Mucosa of stomach (tissue), 1 donor: ENCODE results near the gene WDR6.

Experiments
- H3K27me3 ChIP-seq: one replicate; pipeline ENCODE4 v1.7.0; 2013; ENCODE audit warnings: mild to moderate bottlenecking, low read length; ENCODE audit not compliant: control insufficient read depth, insufficient read depth
- H3K36me3 ChIP-seq: one replicate; pipeline ENCODE4 v1.7.0; 2013; ENCODE audit warnings: low read length; ENCODE audit not compliant: control insufficient read depth, insufficient read depth
- H3K4me1 ChIP-seq: one replicate; pipeline ENCODE4 v1.7.0; 2013; ENCODE audit warnings: mild to moderate bottlenecking, low read length; ENCODE audit not compliant: control insufficient read depth, insufficient read depth
- H3K4me3 ChIP-seq: one replicate; pipeline ENCODE4 v1.7.0; 2013; ENCODE audit warnings: low read length
- H3K9ac ChIP-seq: one replicate; pipeline ENCODE4 v1.7.0; 2013; ENCODE audit warnings: mild to moderate bottlenecking, low read length, moderate library complexity
- H3K9me3 ChIP-seq: one replicate; pipeline ENCODE4 v1.7.0; 2013; ENCODE audit warnings: mild to moderate bottlenecking, low read length, moderate library complexity; ENCODE audit not compliant: control insufficient read depth
- donor health status: Pancreatic carcinoma.

The WDR6 gene

DNA sequence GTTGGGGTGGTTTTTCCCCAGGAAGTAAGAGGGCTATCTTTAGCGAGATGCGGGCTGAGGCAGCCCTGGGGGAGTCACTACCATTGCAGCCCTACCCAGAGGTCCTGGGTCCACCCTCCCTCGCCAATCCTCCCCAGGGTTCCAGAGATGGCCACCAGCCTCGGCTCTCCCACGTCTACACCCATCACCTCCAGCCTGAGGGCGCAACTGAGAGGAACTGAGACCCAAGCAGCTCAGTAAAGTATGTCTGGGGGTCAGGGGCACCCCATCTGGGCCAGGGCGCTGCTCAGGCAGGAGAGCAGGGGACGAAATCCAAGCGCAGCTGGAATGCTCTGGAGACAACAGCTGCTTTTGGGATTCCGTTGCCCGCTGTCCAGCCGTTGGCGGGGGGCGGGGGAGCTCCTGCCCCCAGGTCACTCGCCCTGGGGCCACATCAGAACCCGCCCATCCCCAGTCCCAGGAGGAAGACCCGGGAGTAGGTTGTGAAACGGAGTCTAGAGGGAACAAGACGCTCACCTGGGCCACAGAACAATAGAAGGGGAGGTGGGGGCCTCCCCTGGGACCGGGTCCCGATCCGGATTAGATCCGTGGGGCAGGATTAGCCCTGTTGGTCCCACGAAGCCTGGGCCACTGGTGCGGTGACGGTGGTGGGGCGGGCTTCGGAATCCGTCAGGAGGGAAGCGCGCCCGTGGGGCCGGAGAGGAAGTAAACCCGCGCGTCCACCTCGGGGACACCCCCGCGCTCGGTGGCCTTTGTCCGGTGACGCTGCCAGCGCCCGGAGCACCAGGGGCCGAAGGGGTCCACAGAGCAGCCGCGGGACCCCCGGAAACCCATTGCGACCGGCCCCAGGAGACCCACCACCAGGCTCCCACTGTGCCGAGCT is 13.4 kb downstream of the WDR6 start:
- H3K36me3 ChIP-seq: peaks cover 22% of the 10 kb centered on the region
- peak overlapping the region; percentile 67 for H3K4me3 ChIP-seq
- peak overlapping the region; percentile 97 for H3K9ac ChIP-seq
- no peaks in the 10 kb centered on the region for H3K27me3 ChIP-seq
- no peaks in the 10 kb centered on the region for H3K9me3 ChIP-seq
- H3K4me1 ChIP-seq: peaks cover 38% of the 10 kb centered on the region

- H3K4me1 ChIP-seq: peaks cover 38% of the 10 kb centered on the region
- H3K9ac ChIP-seq: peak overlapping the region; percentile 97
- H3K36me3 ChIP-seq: peaks cover 18% of the 10 kb centered on the region
- H3K4me3 ChIP-seq: peak overlapping the region; percentile 67
- H3K9me3 ChIP-seq: no peaks in the 10 kb centered on the region
- no peaks in the 10 kb centered on the region for H3K27me3 ChIP-seq
Measured at GRCh38 chr3:49021213-49021812, 14.1 kb downstream of the WDR6 start.

DNA sequence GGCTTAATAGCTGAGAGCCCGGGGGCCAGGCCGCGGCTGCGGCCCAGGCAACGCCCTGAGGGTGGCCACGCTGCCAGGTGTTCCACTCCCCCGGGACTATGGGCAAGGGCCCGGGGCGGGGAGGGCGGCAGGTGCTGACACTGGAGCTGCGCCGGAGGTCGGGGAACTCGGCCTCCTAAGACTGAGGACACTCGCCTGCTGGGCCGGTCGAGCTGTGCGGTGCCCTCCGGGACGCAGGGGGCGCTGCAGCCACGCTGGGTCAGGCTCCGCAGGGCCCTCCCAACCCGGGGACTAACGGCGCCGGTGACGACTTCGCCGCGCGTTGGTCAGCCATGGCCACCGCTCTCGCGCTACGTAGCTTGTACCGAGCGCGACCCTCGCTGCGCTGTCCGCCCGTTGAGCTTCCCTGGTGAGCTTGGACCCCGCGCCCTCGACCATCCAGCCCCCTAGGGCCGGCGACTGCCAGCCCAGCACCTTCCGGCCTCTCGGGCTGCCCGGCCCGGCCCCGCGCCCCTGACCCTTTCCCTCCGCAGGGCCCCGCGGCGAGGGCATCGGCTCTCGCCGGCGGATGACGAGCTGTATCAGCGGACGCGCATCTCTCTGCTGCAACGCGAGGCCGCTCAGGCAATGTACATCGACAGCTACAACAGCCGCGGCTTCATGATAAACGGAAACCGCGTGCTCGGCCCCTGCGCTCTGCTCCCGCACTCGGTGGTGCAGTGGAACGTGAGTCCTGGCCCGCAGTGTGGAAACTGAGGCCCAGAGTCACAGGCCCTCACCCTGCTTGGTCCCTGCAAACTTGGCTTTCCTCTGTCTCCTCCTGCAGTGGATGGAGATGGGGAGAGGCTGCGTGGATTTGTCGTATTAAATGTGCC is 14.9 kb downstream of the WDR6 start, which contains the start of gene NDUFAF3:
TSS of gene NDUFAF3 (plus strand) at position 309 of the 875 bp plus-strand sequence. CDS start at position 333, 24 bp downstream.
- Histone ChIP-seq H3K4me1 (peaks cover 37% of the 10 kb centered on the region), H3K4me3 (peak within 1 kb of the TSS; percentile 67), H3K27me3 (no peaks in the 10 kb centered on the region), H3K9ac (peak within 1 kb of the TSS; percentile 97), H3K36me3 (peaks cover 18% of the 10 kb centered on the region), H3K9me3 (no peaks in the 10 kb centered on the region)

- peak overlapping the region; percentile 67 for H3K4me3 ChIP-seq
- H3K36me3 ChIP-seq: peaks cover 18% of the 10 kb centered on the region
- no peaks in the 10 kb centered on the region for H3K9me3 ChIP-seq
- peaks cover 30% of the 10 kb centered on the region for H3K4me1 ChIP-seq
- H3K9ac ChIP-seq: peak overlapping the region; percentile 97
- H3K27me3 ChIP-seq: no peaks in the 10 kb centered on the region
Measured at GRCh38 chr3:49022688-49023171, 15.5 kb downstream of the WDR6 start.

DNA sequence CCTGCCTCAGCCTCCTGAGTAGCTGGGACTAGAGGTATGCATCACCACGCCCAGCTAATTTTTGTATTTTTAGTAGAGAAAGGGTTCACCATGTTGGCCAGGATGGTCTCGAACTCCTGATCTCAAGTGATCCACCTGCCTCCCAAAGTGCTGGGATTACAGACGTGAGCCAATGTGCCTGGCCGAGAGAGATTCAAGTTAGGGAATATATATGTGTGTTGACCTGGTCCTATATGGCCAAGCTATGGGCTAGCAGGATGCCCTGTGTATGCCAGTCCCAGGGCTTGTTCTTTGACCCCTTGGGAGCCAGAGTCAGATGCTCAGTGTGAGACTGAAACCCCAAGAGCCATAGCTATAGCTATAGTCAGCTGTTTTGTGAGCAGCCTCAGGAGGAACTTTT is 16.6 kb downstream of the WDR6 start:
- Histone ChIP-seq H3K9me3 (no peaks in the 10 kb centered on the region), H3K4me1 (peaks cover 37% of the 10 kb centered on the region), H3K36me3 (peaks cover 18% of the 10 kb centered on the region), H3K4me3 (no peak overlapping the region), H3K27me3 (no peaks in the 10 kb centered on the region), H3K9ac (no peak overlapping the region)

DNA sequence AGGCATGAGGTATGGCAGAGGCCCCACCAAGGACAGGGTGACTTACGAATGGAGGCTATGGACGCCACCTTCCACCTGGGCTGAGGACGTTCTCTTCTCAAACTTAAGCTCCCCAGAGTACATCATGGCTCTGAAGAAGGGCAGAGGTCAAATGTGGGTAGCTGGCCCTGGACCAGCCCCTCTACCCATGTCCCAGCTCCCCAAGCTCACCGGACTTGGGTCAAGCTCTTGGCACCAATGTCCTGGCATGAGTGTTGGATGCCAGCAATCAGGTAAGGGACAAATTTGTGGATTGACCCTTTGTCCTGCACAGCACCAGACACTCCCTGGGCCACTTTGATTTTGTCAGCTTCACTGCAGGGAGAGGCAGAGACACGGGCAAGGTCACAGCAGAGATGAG is 17.3 kb downstream of the WDR6 start:
- H3K4me1 ChIP-seq: peaks cover 34% of the 10 kb centered on the region
- H3K27me3 ChIP-seq: no peaks in the 10 kb centered on the region
- no peaks in the 10 kb centered on the region for H3K9me3 ChIP-seq
- H3K9ac ChIP-seq: no peak overlapping the region
- H3K36me3 ChIP-seq: peaks cover 18% of the 10 kb centered on the region
- no peak overlapping the region for H3K4me3 ChIP-seq

DNA sequence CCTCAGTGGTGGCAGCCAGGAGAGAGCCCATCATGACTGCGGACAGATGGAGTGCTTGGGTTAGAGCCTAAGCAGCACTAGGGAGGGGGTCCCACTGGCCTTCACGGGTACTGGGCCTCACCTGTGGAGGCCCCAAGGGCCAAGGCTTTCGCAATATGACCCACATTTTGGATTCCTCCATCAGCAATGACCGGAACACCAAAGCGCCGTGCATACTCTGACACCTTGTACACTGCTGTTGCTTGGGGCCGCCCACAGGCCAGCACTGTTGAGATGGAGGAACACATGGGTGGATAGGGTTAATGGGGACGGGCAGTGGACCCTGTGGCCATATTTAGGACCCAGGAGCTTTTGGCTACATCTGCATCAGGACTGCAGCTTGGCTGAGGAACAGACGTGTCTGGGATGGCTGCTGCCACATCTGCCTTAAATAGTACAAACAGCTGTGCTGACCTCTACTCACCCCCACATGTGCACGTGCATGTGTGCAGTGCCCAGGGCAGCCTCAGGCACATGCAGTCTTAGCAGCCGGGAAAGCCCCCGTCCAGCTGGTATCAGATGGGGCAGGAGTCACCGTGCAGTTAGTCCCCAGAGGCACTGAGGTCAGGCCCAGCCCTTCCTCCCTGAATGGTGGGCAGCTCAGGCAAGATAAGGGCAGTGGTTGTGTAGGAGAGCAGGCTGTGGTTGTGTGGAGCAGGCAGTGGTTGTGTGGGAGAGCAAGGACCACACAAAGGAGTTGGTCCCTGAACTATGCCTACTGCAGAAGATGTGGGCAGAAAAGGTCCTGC is 18.0 kb downstream of the WDR6 start:
- H3K4me1 ChIP-seq: peaks cover 27% of the 10 kb centered on the region
- peaks cover 18% of the 10 kb centered on the region for H3K36me3 ChIP-seq
- H3K9me3 ChIP-seq: no peaks in the 10 kb centered on the region
- H3K9ac ChIP-seq: no peak overlapping the region
- no peak overlapping the region for H3K4me3 ChIP-seq
- H3K27me3 ChIP-seq: no peaks in the 10 kb centered on the region

DNA sequence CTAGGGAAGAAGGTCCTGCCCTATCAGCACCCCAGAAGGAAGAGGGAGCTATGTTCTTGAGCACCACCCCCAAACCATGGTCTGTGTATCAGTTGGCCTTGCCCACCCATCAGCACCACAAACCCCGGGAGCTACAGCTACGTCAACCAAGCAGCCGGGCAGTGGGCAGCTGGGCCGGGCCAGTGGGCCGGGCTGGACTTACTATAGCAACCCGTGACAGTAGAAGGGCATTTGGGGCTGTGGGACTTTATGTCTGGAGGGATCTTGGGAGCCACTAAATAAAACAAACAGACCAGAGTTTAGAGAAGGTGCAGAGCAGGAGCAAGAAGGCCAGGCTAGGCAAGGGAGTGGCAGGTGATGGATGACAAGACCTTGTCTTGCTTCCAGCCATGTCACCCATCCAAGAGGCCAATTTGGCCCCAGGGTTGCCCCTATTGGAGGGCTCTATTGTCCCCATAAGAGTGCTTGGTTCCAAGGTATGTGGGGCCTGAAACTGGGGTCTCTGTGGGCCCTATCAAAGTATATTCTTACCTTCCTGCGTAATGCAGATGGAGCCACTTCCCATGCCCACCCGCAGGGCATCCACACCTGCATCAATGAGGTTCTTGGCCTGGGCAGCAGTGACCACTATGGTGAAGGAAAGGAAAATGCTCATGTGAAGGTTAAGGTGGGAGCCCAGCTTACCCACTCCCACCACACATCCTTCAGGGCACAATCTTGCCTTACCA is 18.8 kb downstream of the WDR6 start:
- H3K4me3 ChIP-seq: no peak overlapping the region
- H3K9ac ChIP-seq: no peak overlapping the region
- no peaks in the 10 kb centered on the region for H3K27me3 ChIP-seq
- H3K36me3 ChIP-seq: peaks cover 23% of the 10 kb centered on the region
- no peaks in the 10 kb centered on the region for H3K9me3 ChIP-seq
- peaks cover 22% of the 10 kb centered on the region for H3K4me1 ChIP-seq

- peaks cover 24% of the 10 kb centered on the region for H3K36me3 ChIP-seq
- no peak overlapping the region for H3K9ac ChIP-seq
- H3K9me3 ChIP-seq: no peaks in the 10 kb centered on the region
- no peak overlapping the region for H3K4me3 ChIP-seq
- H3K4me1 ChIP-seq: peaks cover 22% of the 10 kb centered on the region
- no peaks in the 10 kb centered on the region for H3K27me3 ChIP-seq
Measured at GRCh38 chr3:49026536-49026935, 19.3 kb downstream of the WDR6 start.

DNA sequence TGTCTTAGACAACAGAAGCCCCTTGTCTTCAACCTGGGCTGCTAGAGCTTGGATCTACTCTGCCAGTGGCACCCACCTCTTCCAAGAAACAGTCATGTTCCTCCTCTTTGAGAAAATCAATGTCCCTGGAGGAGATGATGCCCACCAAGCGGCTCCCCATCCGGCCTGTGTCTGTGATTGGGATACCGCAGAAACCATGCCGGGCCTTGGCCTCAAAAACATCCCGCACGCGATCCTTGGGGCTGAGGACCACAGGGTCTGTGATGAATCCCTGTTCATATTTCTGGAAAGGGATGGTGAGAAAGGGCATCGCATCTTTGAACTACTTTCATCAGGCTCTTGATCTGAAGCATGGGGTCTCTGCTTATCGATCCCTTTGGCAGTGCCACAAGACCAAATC is 20.4 kb downstream of the WDR6 start:
- Histone ChIP-seq H3K9ac (no peak overlapping the region), H3K4me1 (peaks cover 21% of the 10 kb centered on the region), H3K27me3 (no peaks in the 10 kb centered on the region), H3K36me3 (peaks cover 34% of the 10 kb centered on the region), H3K9me3 (no peaks in the 10 kb centered on the region), H3K4me3 (no peak overlapping the region)

- Histone ChIP-seq H3K9ac (peak overlapping the region; percentile 86), H3K36me3 (peaks cover 40% of the 10 kb centered on the region), H3K27me3 (no peaks in the 10 kb centered on the region), H3K4me3 (peak overlapping the region; percentile 73), H3K9me3 (no peaks in the 10 kb centered on the region), H3K4me1 (peaks cover 15% of the 10 kb centered on the region)
Measured at GRCh38 chr3:49028298-49028672, 21.1 kb downstream of the WDR6 start.
